Stimulated activated CD4-positive, alpha-beta T cell treated with anti-CD3 and anti-CD28 coated beads, TNF-alpha, amount 100 ng/mL, for 48 hours (primary cell): ENCODE measurements around the gene HOXB3.

Source experiments
- DNase-seq, 3 donors: peaks; one replicate each; pipeline ENCODE4 v3.0.0-alpha.2; 2020; ENCODE audit warnings: low read depth in 3 of 3

Gene HOXB3

DNA sequence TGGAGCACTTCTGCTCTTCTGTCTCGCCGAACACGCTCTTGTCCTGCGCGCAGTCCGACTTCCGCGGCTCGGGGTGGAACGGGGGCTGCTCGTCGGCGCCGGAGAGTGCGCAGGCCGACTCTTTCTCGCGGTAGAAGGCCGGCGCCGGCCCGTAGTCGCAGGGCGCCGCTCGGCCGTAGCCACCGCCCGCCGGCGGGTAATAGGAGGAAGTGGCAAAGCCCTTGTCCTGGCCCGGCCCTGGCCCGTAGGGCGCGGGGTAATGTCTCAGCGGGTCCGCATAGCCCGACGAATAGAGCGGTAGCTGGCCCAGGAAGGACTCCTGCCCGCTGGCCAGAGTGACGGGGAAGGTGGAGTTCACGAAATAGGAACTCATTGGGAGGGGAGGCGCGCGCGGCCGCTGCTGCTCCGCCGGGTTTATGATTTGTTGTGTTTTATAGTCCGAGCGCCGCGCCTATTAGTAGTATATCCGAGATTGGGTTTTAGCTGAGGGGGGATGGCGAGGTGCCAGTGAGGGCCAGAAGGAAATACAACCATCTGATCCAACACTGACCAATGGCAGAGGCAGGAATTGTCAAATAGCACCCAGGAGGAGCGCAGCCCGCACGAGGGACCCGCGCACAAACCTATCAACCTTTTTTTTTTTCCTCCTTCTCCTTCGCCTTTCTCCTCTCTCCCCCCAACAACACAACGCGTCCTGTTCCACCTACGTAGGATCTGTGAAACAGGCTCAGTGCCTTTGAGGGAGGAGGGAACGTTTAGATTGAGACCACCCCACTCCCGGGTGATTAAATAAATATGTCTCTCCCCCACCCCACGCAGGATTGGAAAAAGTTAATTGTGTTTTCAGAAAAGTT lies 8.0 kb upstream of the HOXB3 start:
- DNase-seq = no peak

GRCh38 chr17:48597528-48597777 lies 7.4 kb upstream of the HOXB3 start:
- no peak for DNase-seq

GRCh38 chr17:48596735-48597527 lies 6.9 kb upstream of the HOXB3 start:
- no peak for DNase-seq

- DNase-seq = no peak
These were observed 6.1 kb upstream of the HOXB3 start for GRCh38 chr17:48596000-48596734.

- DNase-seq = no peak
These were observed 5.4 kb upstream of the HOXB3 start for GRCh38 chr17:48595278-48595999.

DNA sequence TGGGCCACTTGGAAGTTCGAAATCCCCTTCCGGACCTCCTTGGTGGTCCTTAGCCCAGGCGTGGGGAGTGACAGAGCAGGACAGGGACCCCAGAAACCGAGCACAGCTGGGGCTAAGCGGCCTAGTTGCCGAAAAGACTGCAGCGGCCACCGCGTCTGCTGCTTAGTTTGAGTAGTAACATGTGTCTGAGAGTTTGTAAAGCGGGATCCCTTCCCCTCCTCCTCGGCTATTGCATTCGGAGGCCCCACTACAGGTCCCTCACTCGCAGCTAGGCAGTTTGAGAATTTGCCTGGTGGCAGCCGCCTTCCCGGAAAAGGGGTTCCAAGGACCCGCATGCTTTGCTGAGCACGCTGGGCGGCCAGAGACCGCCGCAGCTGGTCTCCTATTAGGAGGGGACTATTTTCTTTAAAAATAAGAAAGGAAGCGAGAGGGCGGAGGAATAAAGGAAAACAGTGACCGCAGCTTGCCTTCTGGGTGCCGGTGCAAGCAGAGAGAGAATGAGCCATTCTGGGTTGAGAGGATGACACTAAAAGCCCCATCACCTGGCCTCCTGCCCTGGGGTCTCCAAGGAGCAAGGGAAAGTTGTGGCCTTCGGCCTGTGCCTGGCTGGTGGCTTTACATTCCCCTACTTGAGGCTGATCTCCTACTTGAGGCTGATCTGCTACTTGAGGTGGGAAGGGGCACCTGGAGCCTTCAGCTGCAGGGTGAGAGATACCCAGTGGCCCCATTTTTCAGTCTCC lies 4.7 kb upstream of the HOXB3 start:
- no peak for DNase-seq

GRCh38 chr17:48593840-48594537 lies 3.9 kb upstream of the HOXB3 start:
- DNase-seq = peak; percentile 61 to 76 (median 65)

DNA sequence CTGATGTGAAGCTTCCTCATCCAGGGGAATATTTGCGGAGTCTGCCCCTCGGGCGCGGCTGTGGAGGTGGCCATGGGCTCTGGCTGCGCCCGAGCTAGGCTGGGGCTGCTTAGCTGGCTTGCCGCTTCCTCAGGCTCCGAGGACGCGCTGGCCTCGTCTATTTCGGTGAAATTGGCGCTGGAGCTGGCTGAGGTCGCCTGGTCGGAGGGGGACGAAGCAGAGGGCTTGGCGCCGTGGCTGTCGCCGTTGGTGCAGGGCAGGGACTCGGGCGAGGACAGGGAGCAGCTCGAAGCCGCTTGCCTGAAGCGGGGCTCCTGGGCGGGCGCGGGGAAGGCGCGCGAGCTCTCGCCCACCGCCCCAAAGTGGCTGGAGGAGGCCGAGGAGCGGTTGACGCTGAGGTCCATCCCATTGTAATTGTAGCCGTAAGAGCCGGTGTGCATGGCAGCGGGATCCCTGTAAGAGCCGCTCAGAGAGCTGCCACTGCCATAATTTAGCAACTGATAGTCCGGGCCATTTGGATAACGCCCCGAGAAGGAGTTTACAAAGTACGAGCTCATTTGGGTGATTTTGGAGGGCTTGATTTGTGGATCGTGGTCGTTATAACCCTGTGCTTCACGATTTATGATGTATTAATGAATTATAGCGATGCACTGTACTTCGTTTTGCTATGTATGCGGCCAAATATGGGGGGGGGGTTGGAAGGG lies 3.2 kb upstream of the HOXB3 start, which contains the start of gene HOXB5:
TSS of gene HOXB5 (minus strand) at position 654 of the 704 bp plus-strand sequence. CDS start at position 557, 97 bp downstream.
- no peak for DNase-seq

GRCh38 chr17:48592577-48592976 lies 2.5 kb upstream of the HOXB3 start:
- DNase-seq = no peak

DNA sequence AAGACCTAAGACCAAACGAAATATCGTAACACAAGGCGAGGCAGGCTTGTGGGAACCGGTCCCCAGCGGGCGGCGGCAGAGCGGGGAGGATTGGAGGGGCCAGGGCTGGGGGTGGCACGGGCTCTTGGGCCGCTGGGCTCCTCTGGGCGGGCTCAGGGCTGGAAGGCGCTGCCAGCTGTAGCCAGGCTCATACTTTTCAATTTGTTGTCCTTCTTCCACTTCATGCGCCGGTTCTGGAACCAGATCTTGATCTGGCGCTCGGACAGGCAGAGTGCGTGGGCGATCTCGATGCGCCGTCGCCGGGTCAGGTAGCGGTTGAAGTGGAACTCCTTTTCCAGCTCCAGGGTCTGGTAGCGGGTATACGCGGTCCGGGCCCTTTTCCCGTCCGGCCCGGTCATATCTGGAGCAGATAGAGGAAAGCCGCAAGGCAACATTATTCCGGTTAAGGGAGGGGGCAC lies 2.0 kb upstream of the HOXB3 start:
- no peak for DNase-seq

GRCh38 chr17:48591255-48592056 lies 1.4 kb upstream of the HOXB3 start:
- no peak for DNase-seq

- no peak for DNase-seq
These were observed 643 bp upstream of the HOXB3 start for GRCh38 chr17:48590607-48591161.

DNA sequence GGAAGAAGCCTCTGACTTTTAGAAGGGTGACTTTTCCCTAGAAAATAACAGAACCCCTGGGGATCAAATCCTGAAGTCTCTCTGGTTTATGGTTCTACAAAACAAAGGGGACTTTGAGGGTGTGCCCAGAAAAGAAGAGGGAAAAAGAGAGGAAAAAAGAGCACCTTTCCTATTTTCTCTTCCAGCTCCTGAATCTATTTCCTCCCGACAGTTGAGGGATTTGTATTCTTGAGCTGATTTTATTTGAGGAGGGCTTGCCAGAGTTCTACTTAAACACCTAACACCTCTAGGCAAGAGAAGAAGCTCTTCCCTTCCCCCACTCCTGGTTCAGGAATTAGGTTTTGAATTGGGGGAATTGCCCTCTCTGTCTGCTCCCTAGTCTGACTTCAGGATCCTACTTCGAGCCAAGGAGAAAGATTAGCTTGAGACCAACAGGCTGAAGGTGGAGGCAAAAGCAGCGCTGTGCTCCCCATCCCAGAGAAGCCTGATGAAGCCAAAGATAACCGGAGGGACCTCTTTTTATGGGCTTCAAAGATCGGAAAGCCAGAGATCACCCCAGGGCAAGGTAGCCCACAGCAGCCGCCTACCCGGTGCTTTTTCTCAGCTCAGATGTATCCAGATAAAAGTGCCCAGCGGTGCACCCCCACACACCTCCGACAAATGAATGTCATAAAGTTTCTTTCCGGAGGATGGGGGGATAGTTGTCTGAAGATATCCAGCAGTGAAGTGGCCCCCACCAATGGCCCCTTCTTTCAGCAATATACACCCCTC lies 796 bp downstream of the HOXB3 start:
- DNase-seq = no peak

- DNase-seq = no peak
These were observed 1.5 kb downstream of the HOXB3 start for GRCh38 chr17:48588528-48588927.

GRCh38 chr17:48588074-48588415 lies 2.0 kb downstream of the HOXB3 start:
- no peak for DNase-seq

DNA sequence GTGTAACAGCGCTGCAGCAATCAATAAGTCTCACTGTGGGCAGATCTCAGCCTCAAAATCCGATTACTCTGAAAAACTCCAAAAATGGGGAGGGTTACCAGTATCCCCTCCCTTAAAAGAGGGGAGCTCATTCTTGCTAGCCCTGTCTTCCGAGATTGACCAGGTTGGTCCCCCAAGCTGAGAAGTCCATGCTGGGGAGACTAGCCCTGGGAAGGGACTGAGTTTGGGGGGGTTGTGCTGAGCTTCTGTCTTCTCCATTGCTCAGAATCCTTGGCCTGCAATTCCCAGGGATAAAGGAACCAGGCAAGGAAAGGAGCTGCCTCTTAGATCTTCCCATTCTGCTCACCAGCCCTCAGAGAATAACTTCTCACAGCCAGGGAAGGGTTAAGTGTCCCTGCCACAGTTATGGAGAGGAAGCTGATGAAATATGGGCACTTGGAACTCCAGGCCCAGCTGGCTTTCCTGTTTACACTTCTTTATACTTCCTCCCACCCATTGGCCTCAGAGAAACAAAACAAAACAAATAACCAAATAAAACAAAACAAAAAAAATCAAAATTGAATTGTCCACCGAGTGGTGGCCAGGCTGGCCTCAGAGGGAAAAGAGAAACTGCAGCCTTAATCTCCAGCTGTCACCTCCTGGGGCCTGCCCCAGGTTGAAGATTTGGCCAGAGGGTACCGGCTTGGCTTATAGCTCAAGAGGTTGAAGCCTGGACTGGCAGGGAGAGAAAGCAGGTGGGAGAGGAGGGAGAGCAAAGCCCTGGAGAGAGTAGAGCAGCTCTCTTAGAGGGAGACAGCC lies 2.6 kb downstream of the HOXB3 start:
- no peak for DNase-seq
